Measurements from ENCODE around the gene STYXL2. TPM values are rescaled to one million over a fixed set of nuclear protein-coding genes. Genes with fewer than 3 reads are reported as not detected.

The STYXL2 gene
- total RNA-seq, 1 donor from 2014 or later, result 0.06 TPM

GRCh38 chr1:167117225-167117624 is 23.4 kb downstream of the STYXL2 start:
- H3K79me2 ChIP-seq (ENCODE audit: low read depth), result no peaks in the 10 kb centered on the region
- peaks cover 2% of the 10 kb centered on the region for H3K27me3 Mint-ChIP-seq (ENCODE audit: insufficient read depth, low read depth)
- DNase-seq (ENCODE audit: low spot score), result no peak
- H3K9ac ChIP-seq, result no peak overlapping the region
- no peak overlapping the region for H3K27ac Mint-ChIP-seq
- H3K4me3 ChIP-seq, result no peak overlapping the region
- no peak overlapping the region for H2AFZ ChIP-seq (replicated peaks)
- no peak overlapping the region for H3K27ac ChIP-seq
- peaks cover 14% of the 10 kb centered on the region for H3F3A ChIP-seq (ENCODE audit: low read depth)
- H4K20me1 ChIP-seq (ENCODE audit: low read depth), result no peaks in the 10 kb centered on the region
- H3K4me1 ChIP-seq, result peaks cover 14% of the 10 kb centered on the region
- peaks cover 4% of the 10 kb centered on the region for H3K9me3 Mint-ChIP-seq
- peaks cover 17% of the 10 kb centered on the region for H3K4me1 Mint-ChIP-seq
- no peaks in the 10 kb centered on the region for H3K36me3 ChIP-seq
- TF ChIP-seq EZH2phosphoT487 (IDR thresholded peaks at IDR 0.05), result no peak
- no peak for TF ChIP-seq CTCF (IDR thresholded peaks at IDR 0.05)
- no peak for TF ChIP-seq EZH2 (IDR thresholded peaks at IDR 0.05)
- no peak overlapping the region for H3K4me2 ChIP-seq
- H3K27me3 ChIP-seq, result peaks cover 22% of the 10 kb centered on the region
- H3K9me3 ChIP-seq (ENCODE audit: low read depth), result no peaks in the 10 kb centered on the region
- no peak overlapping the region for H3K4me3 Mint-ChIP-seq
- H3K36me3 Mint-ChIP-seq, result no peaks in the 10 kb centered on the region

GRCh38 chr1:167118188-167118587 is 24.3 kb downstream of the STYXL2 start:
- Mint-ChIP-seq H3K36me3 (no peaks in the 10 kb centered on the region), H3K9me3 (no peaks in the 10 kb centered on the region), H3K27ac (no peak overlapping the region), H3K4me3 (no peak overlapping the region), H3K4me1 (peaks cover 17% of the 10 kb centered on the region), H3K27me3 (ENCODE audit: insufficient read depth, low read depth) (peaks cover 2% of the 10 kb centered on the region)
- H3K9me3 ChIP-seq (ENCODE audit: low read depth), result no peaks in the 10 kb centered on the region
- no peak overlapping the region for H3K9ac ChIP-seq
- H3K36me3 ChIP-seq, result no peaks in the 10 kb centered on the region
- H2AFZ ChIP-seq (replicated peaks), result no peak overlapping the region
- H3K27ac ChIP-seq, result no peak overlapping the region
- DNase-seq (ENCODE audit: low spot score), result no peak
- TF ChIP-seq CTCF (IDR thresholded peaks at IDR 0.05) (no peak), EZH2 (IDR thresholded peaks at IDR 0.05) (no peak), EZH2phosphoT487 (IDR thresholded peaks at IDR 0.05) (no peak)
- H3K4me2 ChIP-seq, result no peak overlapping the region
- peaks cover 15% of the 10 kb centered on the region for H3F3A ChIP-seq (ENCODE audit: low read depth)
- H3K4me3 ChIP-seq, result no peak overlapping the region
- H4K20me1 ChIP-seq (ENCODE audit: low read depth), result no peaks in the 10 kb centered on the region
- H3K27me3 ChIP-seq, result peaks cover 25% of the 10 kb centered on the region
- peaks cover 14% of the 10 kb centered on the region for H3K4me1 ChIP-seq
- H3K79me2 ChIP-seq (ENCODE audit: low read depth), result no peaks in the 10 kb centered on the region

DNA sequence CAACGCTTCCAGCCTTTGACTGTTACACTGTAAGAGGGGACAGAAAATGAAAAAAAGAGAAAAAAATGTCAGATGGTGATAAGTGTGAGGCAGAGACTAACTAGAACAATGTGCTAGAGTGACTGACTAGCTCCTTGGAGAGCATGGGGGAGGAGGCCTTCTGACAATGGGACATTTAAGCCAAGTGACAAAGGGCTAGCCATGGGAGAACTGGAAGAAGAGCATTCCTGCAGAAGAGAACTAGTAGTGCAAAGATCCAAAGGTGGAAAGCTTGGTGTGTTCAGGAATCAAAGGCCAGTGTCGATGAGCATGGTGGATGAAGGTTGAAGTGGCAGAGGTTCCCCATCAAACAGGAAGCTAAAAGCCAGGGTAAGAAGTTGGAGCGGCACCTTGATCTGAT is 25.8 kb downstream of the STYXL2 start:
- Histone ChIP-seq H3K27me3 (peaks cover 25% of the 10 kb centered on the region), H3K9ac (no peak overlapping the region), H3K9me3 (ENCODE audit: low read depth) (no peaks in the 10 kb centered on the region), H3K4me1 (peaks cover 14% of the 10 kb centered on the region), H3K79me2 (ENCODE audit: low read depth) (no peaks in the 10 kb centered on the region), H3K4me3 (no peak overlapping the region), H4K20me1 (ENCODE audit: low read depth) (no peaks in the 10 kb centered on the region), H3K4me2 (peak overlapping the region; percentile 31), H2AFZ (replicated peaks) (no peak overlapping the region), H3F3A (ENCODE audit: low read depth) (peaks cover 15% of the 10 kb centered on the region), H3K27ac (no peak overlapping the region), H3K36me3 (no peaks in the 10 kb centered on the region)
- Mint-ChIP-seq H3K9me3 (no peaks in the 10 kb centered on the region), H3K27ac (no peak overlapping the region), H3K36me3 (no peaks in the 10 kb centered on the region), H3K4me1 (peaks cover 17% of the 10 kb centered on the region), H3K4me3 (no peak overlapping the region), H3K27me3 (ENCODE audit: insufficient read depth, low read depth) (peaks cover 2% of the 10 kb centered on the region)
- DNase-seq (ENCODE audit: low spot score), result no peak
- no peak for TF ChIP-seq CTCF (IDR thresholded peaks at IDR 0.05)
- TF ChIP-seq EZH2phosphoT487 (IDR thresholded peaks at IDR 0.05), result no peak
- TF ChIP-seq EZH2 (IDR thresholded peaks at IDR 0.05), result no peak
